ENCODE results near the gene STX1A. TPM values are rescaled to one million over a fixed set of nuclear protein-coding genes. Genes with fewer than 3 reads are reported as not detected.
"Not testable (repeated sequence)": the region's sequence is repeated elsewhere in the genome, so short reads cannot be mapped to it uniquely, and the experiment has no call there.

STX1A gene
- total RNA-seq, 1 donor from 2014 or later: 7.2 TPM

GRCh38 chr7:73683788-73684693, 35.4 kb downstream of the STX1A start:
- peak in 1 of 2 donors; percentile 39 for DNase-seq (ENCODE audit: low read depth in 2 of 2)

- DNase-seq (ENCODE audit: low read depth in 2 of 2): peak; percentile 90 to 98
Observed at GRCh38 chr7:73683056-73683787, 36.2 kb downstream of the STX1A start, which contains the start of the genes BUD23 and DNAJC30. BUD23 (plus strand) TSS chr7:73683597; CDS start chr7:73683626, 29 bp downstream. DNAJC30 (minus strand) TSS chr7:73683453; CDS start chr7:73683423, 30 bp downstream.

GRCh38 chr7:73682745-73683055, 36.8 kb downstream of the STX1A start:
- no peak for DNase-seq (ENCODE audit: low read depth in 2 of 2)

GRCh38 chr7:73681031-73681430, 38.4 kb downstream of the STX1A start:
- DNase-seq (ENCODE audit: low read depth in 2 of 2): no peak

GRCh38 chr7:73680501-73680900, 39.0 kb downstream of the STX1A start:
- DNase-seq (ENCODE audit: low read depth in 2 of 2): no peak

- DNase-seq (ENCODE audit: low read depth in 2 of 2): no peak
Observed at GRCh38 chr7:73679709-73680108, 39.8 kb downstream of the STX1A start.

- DNase-seq (ENCODE audit: low read depth in 2 of 2): no peak
Observed at GRCh38 chr7:73678862-73679261, 40.6 kb downstream of the STX1A start.

GRCh38 chr7:73676062-73676461, 43.4 kb downstream of the STX1A start:
- not testable (repeated sequence) for DNase-seq (ENCODE audit: low read depth in 2 of 2)

- DNase-seq (ENCODE audit: low read depth in 2 of 2): no peak
Observed at GRCh38 chr7:73674468-73675124, 44.9 kb downstream of the STX1A start.

GRCh38 chr7:73671857-73672445, 47.5 kb downstream of the STX1A start:
- no peak for DNase-seq (ENCODE audit: low read depth in 2 of 2)

GRCh38 chr7:73671322-73671661, 48.2 kb downstream of the STX1A start:
- no peak for DNase-seq (ENCODE audit: low read depth in 2 of 2)

- DNase-seq (ENCODE audit: low read depth in 2 of 2): no peak
Observed at GRCh38 chr7:73669858-73670385, 49.5 kb downstream of the STX1A start.

- DNase-seq (ENCODE audit: low read depth in 2 of 2): no peak
Observed at GRCh38 chr7:73669288-73669701, 50.2 kb downstream of the STX1A start.

- no peak for DNase-seq (ENCODE audit: low read depth in 2 of 2)
Observed at GRCh38 chr7:73668886-73669230, 50.6 kb downstream of the STX1A start.

GRCh38 chr7:73668103-73668885, 51.2 kb downstream of the STX1A start:
- no peak for DNase-seq (ENCODE audit: low read depth in 2 of 2)

GRCh38 chr7:73667344-73668102, 51.9 kb downstream of the STX1A start, which contains the start of gene VPS37D:
VPS37D (plus strand) TSS chr7:73667831; CDS start chr7:73667959, 128 bp downstream.
- peak; percentile 43 to 81 for DNase-seq (ENCODE audit: low read depth in 2 of 2)

GRCh38 chr7:73663033-73663432, 56.4 kb downstream of the STX1A start:
- DNase-seq (ENCODE audit: low read depth in 2 of 2): no peak

GRCh38 chr7:73660594-73660993, 58.9 kb downstream of the STX1A start:
- DNase-seq (ENCODE audit: low read depth in 2 of 2): not testable (repeated sequence)

- no peak for DNase-seq (ENCODE audit: low read depth in 2 of 2)
Observed at GRCh38 chr7:73659983-73660382, 59.5 kb downstream of the STX1A start.

GRCh38 chr7:73655309-73655708, 64.2 kb downstream of the STX1A start:
- DNase-seq (ENCODE audit: low read depth in 2 of 2): not testable (repeated sequence)
